HG03558 (cell line): Measurements from ENCODE around the gene LIPG.
"Not testable (repeated sequence)": the region's sequence is repeated elsewhere in the genome, so short reads cannot be mapped to it uniquely, and the experiment has no call there.

ENCODE experiments used
- ATAC-seq: cut with Tn5 transposase; IDR thresholded peaks from one replicate; pipeline ENCODE4 v1.9.1; 2021; ENCODE audit warnings: moderate number of reproducible peaks; ENCODE audit not compliant: unreplicated experiment; ENCODE audit errors: extremely low read depth

Gene LIPG

DNA sequence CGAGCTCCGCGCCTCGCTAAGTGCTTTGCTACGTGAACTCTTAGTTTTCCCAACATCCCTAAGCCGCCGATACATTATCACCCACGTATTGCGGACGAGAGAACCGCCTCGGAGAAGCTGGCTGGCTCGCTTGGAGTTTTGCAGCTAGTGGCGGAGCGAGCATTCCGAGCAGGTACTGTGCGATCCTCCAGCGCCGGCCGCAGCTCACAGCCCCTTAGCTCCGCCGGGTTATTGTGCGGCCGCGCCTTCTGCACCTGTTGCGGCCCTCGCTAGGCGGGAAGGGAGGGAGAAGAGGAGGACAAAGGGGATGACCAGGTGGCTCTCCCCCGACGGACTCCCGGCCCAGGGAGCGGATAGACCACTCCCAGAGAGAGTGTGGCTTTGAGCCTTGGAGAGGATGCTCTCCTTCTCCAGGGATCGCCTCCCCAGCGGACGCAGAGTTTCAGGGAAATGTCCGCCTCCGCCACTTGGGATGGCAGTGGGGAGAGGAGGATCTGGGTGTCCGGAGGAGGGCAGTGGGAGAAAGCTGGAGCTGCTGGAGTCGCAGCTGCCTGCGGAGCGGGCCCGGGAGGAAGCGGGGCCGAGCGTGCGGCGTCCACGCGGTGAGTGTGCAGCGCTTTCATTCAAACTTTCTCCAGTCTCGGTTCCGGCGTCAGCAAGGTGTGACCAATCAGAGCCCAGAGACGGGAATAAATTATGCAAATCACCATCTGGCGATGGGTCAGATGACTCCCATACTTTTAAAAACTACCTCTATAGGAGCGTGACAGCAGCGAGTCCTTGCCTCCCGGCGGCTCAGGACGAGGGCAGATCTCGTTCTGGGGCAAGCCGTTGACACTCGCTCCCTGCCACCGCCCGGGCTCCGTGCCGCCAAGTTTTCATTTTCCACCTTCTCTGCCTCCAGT is at the start of gene LIPG:
Gene LIPG (plus strand): TSS at position 769 of the 905 bp plus-strand sequence. CDS start 252 bp downstream, outside the sequence.
- ATAC-seq, result no peak

DNA sequence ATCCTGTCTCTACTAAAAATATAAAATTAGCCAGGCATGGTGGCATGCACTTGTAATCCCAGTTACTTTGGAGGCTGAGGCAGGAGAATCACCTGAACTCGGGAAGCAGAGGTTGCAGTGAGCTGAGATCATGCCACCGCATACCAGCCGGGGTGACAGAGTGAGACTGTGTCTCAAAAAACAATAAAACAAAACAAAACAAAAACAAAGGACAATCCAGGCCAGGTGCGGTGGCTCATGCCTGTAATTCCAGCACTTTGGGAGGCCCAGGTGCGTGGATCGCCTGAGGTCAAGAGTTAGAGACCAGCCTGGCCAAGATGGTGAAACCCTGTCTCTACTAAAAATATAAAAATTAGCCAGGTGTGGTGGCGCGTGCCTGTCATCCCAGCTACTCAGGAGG is 49.0 kb upstream of the LIPG start:
- not testable (repeated sequence) for ATAC-seq

GRCh38 chr18:49514577-49514976 is 47.3 kb upstream of the LIPG start:
- ATAC-seq, result no peak

DNA sequence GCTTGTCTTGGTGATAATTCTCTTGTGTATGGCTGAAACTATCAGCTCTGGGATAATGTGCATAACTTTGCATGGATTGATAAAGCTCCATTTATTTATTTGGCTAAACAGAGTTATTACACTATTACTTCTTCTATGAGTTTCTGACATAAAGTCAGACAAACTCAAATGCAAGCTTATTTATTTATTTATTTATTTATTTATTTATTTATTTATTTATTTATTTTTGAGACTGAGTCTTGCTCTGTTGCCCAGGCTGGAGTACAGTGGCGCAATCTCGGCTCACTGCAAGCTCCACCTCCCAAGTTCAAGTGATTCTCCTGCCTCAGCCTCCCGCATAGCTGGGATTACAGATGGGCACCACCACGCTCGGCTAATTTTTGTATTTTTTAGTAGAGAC is 46.9 kb upstream of the LIPG start:
- ATAC-seq, result not testable (repeated sequence)

- ATAC-seq, result no peak
These were observed 46.3 kb upstream of the LIPG start for GRCh38 chr18:49515516-49515915.

DNA sequence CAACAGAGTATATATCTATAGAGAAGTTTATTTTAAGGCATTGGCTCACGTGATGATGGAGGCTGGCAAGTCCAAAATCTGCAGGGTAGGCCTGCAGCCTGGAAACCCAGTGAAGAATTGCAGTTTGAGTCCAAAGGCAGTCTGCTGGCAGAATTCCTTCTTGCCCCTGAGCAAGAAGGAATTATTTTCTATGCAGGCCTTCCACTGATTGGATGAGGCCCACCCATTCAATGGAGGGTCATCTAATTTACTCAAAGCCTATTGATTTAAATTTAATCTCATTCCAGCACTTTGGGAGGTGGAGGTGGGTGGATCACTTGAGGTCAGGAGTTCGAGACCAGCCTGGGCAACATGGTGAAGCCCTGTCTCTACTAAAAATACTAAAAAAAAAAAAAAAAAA is 44.4 kb upstream of the LIPG start:
- ATAC-seq, result no peak

- no peak for ATAC-seq
These were observed 42.5 kb upstream of the LIPG start for GRCh38 chr18:49519101-49519971.

DNA sequence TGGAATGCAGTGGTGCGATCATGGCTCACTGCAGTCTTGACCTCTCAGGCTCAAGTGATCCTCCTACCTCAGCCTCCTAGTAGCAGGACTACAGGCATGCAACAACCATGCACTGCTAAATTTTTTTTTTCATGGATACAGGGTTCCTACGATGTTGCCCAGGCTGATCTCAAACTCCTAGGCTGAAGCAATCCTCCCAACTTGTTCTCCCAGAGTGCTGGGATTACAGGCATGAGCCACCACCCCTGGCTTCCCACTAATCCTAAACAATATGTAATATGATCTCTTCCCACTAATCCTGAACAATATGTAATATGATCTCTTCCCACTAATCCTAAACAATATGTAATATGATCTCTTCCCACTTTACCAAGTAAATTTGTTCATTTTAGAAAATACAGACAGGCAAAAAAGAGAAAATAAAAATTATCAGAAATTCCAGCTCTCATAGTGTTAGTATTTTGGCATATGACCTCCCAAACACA is 41.2 kb upstream of the LIPG start:
- ATAC-seq, result no peak

- ATAC-seq, result no peak
These were observed 40.5 kb upstream of the LIPG start for GRCh38 chr18:49521216-49521835.

DNA sequence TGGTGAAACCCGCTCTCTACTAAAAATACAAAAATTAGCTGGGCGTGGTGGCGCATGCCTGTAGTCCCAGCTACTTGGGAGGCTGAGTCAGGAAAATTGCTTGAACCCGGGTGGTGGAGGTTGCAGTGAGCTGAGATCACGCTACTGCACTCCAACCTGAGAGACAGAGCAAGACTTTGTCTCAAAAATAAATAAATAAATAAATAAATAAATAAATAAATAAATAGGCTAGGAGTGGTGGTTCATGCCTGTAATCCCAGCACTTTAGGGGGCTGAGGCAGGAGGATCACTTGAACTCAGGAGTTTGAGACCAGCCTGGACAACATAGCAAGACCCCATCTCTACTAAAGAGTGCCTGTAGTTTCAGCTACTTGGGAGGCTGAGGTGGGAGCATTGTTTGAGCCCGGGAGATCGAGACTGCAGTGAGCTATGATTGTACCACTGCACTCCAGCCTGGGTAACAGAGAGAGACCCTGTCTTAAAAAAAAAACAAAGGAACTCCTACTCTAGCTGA is 38.2 kb upstream of the LIPG start:
- not testable (repeated sequence) for ATAC-seq

- no peak for ATAC-seq
These were observed 37.5 kb upstream of the LIPG start for GRCh38 chr18:49524349-49524748.

DNA sequence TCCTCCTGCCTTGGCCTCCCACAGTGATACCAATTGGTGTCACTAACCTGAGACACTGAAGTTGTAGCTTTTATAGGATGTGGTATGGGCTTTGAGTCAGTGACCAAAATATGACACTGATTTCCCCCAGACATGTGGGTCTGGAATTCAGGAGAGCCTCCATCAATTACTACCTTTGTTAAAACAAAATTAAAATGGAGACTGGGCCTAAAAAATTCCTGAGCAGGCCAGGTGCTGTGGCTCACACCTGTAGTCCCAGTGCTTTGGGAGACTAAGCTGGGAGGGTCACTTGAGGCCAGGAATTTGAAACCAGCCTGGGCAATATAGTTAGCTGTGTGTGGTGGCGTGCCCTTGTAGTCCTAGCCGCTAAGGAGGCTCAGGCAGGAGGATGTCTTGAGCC is 36.9 kb upstream of the LIPG start:
- ATAC-seq, result no peak

GRCh38 chr18:49525981-49526380 is 35.9 kb upstream of the LIPG start:
- ATAC-seq, result no peak

DNA sequence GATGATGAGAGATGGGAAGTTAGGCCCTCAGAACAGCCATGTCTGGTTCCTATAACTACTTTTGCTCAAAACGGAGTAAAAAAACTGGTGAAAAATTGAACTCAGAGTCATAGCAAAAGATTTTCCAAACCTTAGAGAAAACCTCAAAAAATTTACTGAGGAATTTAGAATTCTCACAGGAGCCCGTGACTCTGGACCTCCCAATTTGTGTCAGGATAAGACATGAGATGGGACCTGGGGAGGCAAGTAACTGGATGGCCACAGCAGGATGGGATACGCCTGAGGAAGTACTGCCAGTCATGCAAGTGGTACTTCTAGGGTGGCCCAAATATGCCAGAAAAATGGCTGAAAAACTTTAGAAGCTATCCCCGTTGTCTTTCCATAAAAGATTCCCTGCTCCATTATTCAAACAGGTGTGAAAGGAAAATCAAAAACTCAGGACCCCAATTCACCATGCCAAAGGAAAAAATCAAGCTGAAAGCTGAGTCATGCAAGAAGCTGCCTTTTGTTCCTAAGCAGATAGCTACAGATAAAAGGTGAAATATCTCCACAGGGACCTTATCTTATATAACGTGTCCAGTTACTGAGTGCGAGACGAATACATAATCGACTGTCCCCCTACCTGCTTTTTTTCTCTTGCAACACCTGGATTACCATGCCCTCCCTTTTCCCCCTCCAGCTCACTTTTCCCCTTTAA is 34.1 kb upstream of the LIPG start:
- ATAC-seq, result no peak

- ATAC-seq, result no peak
These were observed 32.3 kb upstream of the LIPG start for GRCh38 chr18:49529596-49529995.

DNA sequence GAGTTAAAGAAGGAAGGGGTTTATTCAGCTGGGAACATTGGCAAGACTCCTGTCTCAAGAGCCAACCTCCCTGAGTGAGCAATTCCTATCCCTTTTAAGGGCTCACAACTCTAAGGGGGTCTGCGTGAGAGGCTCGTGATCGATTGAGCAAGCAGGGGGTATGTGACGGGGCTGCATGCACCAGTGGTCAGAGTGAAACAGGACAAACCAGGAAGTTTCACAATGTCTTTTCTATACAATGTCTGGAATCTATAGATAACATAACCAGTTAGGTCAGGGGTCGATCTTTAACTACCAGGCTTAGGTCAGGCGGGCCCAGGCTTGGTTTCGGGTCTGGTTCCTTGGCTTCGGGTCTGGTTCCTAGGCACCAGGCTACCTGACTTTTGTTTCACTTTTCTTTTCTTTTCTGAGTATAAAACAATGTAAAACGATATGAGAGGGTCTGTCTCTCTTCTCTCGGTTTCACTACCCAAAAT is 30.1 kb upstream of the LIPG start:
- no peak for ATAC-seq

DNA sequence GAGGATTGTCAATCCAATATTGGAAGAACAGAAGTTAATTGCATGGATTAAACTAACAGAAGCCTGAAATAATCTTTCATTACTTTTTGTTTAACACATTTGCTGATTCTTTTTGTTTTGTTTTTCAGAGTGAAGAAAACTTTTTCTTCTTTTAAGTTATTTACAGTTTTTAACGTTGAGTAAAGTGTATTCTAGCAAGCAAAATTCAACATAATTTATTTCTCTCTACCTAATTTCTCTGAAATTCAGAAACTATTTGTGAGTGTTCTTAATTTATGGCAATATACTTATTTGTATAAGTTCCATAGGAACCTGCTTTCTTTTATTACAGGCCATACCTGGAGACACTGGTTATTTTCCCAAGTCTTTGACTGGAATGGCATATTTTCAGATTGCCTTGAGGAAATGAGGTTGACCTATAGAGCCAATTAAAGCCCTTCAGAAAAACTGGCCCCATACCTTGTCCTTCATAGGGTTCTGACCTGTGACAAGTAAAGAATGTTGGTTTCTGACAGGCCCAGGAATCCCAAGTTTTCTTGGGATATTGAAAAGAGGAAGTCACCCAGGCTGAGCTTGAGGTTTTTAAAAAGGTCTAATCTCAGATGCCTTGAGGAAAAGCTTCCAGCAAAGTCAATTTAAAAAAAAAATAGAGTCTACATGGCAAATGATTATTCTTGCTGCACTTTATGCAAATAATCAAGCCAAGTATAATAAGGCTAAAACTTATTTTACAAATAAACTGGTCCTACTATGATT is 26.8 kb upstream of the LIPG start:
- ATAC-seq, result no peak

- no peak for ATAC-seq
These were observed 24.5 kb upstream of the LIPG start for GRCh38 chr18:49537232-49537896.
